GM12873 (cell line): ENCODE results near the gene CDR2.

Source experiments
- TF ChIP-seq, protein P1 (sequence below): IDR thresholded peaks from 2 replicates; pipeline ENCODE4 v1.5.1; 2012; ENCODE audit warnings: low read depth, mild to moderate bottlenecking, moderate library complexity, low read length, control low read depth; ENCODE audit not compliant: insufficient read depth; ENCODE audit errors: missing control alignments

The CDR2 gene

DNA sequence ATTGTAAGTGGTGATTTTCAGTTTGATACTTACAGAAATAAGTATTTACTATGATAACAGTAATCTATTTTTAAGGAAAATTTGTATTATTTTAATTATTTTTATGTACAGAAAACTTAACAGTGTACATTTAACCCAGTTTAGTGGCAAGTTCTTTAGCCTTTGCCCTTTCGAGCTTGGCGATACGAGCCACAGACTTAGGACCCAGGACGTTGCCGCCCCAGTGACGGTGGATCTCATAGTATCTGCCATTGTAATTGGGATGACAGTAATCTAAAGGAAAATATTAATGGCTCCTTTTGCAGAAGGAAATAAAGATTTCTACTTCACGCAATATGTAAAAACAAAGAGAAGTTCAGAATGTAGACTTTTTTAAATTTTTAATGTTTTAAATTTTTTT, 5.2 kb upstream of the CDR2 start:
- TF ChIP-seq, protein P1, sequence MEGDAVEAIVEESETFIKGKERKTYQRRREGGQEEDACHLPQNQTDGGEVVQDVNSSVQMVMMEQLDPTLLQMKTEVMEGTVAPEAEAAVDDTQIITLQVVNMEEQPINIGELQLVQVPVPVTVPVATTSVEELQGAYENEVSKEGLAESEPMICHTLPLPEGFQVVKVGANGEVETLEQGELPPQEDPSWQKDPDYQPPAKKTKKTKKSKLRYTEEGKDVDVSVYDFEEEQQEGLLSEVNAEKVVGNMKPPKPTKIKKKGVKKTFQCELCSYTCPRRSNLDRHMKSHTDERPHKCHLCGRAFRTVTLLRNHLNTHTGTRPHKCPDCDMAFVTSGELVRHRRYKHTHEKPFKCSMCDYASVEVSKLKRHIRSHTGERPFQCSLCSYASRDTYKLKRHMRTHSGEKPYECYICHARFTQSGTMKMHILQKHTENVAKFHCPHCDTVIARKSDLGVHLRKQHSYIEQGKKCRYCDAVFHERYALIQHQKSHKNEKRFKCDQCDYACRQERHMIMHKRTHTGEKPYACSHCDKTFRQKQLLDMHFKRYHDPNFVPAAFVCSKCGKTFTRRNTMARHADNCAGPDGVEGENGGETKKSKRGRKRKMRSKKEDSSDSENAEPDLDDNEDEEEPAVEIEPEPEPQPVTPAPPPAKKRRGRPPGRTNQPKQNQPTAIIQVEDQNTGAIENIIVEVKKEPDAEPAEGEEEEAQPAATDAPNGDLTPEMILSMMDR, result no peak

DNA sequence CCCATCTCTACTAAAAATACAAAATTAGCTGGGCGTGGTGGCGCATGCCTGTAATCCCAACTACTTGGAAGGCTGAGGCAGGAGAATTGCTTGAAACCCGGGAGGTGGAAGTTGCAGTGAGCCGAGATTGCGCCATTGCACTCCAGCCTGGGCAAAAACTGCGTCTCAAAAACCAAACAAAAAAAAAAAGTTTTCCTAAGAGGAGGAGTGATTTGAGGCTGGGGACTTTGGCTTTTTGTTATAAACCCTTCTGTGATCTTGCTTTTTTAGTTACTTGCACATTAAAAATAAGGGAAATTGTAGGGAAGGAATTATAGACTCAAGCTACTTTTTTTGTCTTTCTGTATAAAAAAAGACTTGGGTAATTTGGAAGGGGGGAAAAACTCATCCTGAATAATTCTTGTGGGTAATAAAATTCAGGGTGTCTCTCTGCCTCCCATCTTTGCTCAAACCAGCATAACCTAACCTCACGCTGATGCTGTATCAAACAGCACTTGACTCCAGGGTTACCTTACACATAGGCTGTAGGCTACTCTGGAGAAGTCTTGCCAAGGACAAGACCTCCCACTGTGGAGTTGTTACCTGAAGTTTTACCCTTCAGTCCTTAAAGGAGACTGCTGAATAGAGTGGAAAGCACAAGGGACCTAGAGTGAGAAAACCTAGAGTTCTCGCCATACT, 1.7 kb upstream of the CDR2 start:
- TF ChIP-seq, protein P1, result no peak

DNA sequence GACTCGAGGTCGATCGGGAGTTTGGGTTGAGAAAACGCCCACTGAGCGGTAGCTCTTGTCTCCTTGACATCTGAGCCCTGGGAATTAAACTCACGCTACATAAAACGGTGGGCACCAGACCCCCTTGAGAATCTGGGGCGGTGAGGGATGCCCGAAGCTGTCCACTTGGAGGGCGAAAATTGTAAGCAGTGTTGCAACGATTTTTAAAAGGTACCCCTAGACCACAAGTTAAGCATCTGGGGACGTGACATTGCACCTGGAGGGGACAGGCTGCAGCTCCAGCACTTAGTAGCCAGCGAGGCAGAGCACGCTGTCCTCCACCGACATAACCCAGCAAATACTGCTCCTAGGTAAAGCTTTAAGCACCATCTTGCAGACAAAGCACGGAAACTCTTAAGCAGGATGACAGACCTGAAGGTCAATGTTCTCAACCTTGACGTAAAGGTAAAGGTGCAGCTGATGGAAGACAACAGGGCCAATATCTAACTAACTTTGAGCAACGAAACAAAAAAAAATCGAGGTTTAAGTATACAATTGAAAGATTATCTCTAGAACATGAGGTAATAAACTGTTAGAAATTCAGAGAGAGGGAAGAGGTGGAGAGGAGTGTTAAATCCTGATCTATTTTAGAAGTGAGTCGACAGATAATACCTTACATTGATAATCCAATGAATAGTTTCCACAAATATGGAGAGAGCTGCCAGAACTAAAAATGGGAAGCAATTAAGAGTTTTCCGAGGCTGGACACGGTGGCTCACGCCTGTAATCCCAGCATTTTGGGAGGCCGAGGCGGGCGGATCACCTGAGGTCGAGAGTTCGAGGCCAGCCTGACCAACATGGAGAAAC, 921 bp upstream of the CDR2 start:
- TF ChIP-seq, protein P1, result no peak

DNA sequence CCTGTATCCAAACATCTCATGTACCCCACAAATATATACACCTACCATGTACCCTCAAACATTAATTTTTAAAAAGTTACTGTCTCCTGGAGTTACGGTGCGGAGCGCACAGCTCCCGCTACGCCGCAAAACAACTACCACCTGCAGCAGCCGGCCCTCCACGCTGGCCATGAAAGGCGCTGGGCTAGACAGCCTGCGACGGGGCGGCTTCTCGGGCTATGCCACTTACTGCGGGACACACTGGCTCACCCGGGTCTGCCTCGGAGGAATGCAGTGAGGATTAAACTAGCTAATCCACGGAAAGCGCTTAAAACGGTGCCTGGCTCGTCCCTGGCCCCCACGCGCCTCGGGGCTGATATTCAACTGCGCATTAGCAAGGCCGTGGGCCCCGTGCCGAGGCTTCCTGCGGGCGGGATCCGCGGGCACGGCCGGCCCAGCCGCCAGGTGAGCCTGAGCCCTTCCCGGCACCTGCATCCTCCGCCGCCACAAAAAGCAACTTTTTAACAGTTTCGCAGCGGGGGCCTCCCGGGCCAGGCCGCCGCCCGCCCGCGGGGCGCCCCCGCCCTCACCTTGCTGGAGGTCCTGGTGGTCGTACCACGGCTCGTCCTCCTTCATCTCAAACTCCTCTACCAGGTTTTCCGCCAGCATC, 633 bp downstream of the CDR2 start:
- TF ChIP-seq, protein P1, result no peak

DNA sequence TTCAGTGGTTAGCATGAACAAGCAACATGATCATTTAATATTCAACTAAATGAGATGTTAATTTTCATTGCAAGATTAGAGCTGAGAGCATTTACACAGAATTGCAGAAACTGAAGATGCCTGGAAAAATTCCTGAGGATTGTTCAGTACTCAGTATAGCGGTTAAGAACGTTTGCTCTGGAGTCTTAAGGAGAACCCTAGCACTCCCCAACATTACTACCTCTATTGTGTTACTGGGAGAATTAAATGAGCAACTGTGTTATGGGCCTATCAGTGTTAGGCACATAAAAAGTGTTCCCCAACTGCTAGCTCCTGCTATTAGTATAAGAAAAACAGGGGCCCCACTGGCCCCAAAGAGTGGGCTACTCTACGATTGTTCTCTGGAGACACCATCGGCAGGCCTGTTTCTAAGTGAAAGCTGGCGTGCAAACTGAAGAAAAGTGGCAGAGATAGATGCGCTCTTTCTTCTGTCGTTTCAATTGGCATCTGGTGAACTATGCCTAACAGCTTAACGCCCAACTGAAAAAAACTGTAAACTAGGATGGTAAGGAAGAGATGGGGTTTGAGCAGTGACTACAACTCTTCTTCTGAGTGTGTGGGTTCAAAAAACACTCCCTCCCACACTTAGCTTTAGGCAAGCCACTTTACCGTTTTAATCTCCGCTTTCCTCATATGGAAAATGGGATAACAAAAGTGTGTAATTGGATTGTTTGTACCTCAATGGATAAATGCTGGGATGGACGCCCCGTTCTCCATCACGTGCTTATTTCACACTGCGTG, 1.3 kb downstream of the CDR2 start:
- TF ChIP-seq, protein P1, result no peak

DNA sequence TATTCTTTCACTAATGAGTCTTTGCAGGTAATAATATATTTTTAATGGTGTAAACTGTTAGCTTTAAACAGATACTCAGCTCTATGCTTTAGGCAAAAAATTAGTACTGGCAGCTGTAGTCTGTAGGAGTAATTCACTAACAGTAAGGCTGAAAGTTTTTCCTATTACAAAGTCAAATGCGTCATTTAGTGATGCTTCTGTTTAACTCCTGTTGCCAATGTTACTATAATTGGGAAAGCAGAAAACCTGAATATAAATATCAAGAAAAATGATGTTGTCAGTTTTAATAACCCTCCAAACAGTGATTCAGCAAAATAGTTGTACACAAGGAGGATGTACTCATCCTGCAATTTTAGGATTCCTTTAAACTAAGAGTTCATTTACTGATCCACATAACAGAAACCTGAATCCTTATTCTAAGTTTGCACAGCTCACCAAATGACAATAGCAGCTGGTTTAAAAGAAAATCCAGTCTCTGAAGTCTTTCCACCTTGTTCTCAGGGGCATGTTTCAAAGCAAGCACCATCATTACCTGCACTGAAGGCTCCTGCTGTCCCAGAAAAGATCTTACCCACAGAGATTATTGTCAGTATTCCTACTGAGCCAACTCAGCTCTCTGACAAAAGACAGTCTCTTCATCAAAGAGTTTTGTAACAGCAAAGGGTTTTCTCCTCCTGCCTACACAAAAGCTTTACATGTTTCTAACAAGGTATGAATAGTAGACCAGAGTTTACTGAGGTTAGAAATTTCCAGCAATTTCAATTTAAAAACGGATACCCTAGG, 4.2 kb downstream of the CDR2 start:
- TF ChIP-seq, protein P1, result no peak
